SU-DHL-6 (cell line): ENCODE data around the gene MYLK.

Source experiments
- CTCF ChIP-seq: fragments of 200-600 bp; sonication (generic); IDR thresholded peaks from one replicate; pipeline ENCODE4 v1.5.1; 2017; ENCODE audit warnings: antibody characterized with exemption, mild to moderate bottlenecking, low read length, moderate library complexity; ENCODE audit not compliant: insufficient read depth, poor library complexity, severe bottlenecking
- EZH2phosphoT487 ChIP-seq: fragments of 200-600 bp; sonication (generic), shearing (Covaris generic); conservative IDR thresholded peaks from 2 replicates; pipeline ENCODE4 v1.6.1; 2018; ENCODE audit warnings: mild to moderate bottlenecking, antibody characterized with exemption, low read length, moderate library complexity, mixed read lengths

DNA sequence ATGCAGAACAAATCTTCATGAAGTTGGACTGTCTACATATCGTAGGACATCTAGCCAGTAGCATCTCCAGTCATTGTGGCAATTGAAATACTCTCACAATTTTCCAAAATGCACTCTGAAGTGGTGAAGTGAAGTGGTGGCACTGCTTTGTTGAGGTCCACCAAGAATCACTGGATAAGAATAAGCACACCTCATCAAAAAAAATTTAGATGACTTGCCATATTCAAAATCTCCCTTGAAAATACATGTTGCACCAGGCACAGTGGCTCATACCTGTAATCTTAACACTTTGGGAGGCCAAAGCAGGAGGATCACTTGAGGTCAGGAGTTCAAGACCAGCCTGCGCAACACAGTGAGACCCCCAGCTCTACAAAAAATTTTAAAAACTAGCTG is 312.2 kb downstream of the MYLK start:
- TF ChIP-seq CTCF (no peak), EZH2phosphoT487 (no peak)
